Fibroblast of villous mesenchyme (primary cell): Measurements from ENCODE around the gene ZNF644. TPM values are rescaled to one million over a fixed set of nuclear protein-coding genes. Genes with fewer than 3 reads are reported as not detected.
A peak's percentile ranks its signal among the peaks of the same experiment; 100 is the strongest.

Source experiments
- DNase-seq: peaks from one replicate; pipeline ENCODE4 v3.0.0-alpha.2; 2010; ENCODE audit warnings: low read depth
- H3K4me3 ChIP-seq: 2 replicates; pipeline ENCODE4 v1.5.1; 2011; ENCODE audit warnings: low read depth, mild to moderate bottlenecking, low read length
- CTCF ChIP-seq: IDR thresholded peaks from 2 replicates; pipeline ENCODE4 v1.5.1; 2012; ENCODE audit warnings: low read depth, mild to moderate bottlenecking, low read length; ENCODE audit not compliant: insufficient read depth
- total RNA-seq: library from RNA; depleted of rRNA; stranded (reverse); fragments of >200 nt; gene quantifications from 2 replicates; pipeline ENCODE4 v1.2.3, GENCODE V29; 2012

ZNF644 gene
- total RNA-seq, 1 donor: 92.4 TPM

DNA sequence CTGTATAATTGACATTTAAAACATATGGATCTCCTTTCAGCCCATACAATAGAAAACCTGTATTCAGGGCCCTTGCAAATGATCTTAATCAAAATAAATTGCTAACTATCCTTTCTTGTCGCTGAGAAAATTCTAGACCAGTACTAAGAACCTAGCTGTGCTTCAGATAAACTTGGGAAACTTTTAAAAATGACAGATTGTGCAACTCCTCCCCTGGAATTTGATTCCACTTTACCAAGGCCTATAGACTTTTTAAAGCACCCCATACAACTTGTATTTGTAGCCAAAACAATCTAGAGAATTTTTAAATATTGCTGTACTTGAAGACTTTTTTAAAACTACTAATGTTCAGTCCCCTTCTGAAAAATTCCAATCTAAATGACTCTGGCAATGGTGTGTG lies 51.6 kb downstream of the ZNF644 start:
- no peak for DNase-seq
- no peak overlapping the region for H3K4me3 ChIP-seq
- TF ChIP-seq CTCF: no peak

- DNase-seq: no peak
- no peak for TF ChIP-seq CTCF
- H3K4me3 ChIP-seq: no peak overlapping the region
Observed at GRCh38 chr1:90969241-90969640, 52.6 kb downstream of the ZNF644 start.

GRCh38 chr1:90964444-90965035 lies 57.3 kb downstream of the ZNF644 start:
- DNase-seq: peak; percentile 22
- peak; percentile 41 for TF ChIP-seq CTCF

GRCh38 chr1:90963651-90964050 lies 58.2 kb downstream of the ZNF644 start:
- DNase-seq: no peak
- no peak overlapping the region for H3K4me3 ChIP-seq
- TF ChIP-seq CTCF: no peak

More at GRCh38 chr1:90964444-90965035, 57.3 kb downstream of the ZNF644 start:
- no peak overlapping the region for H3K4me3 ChIP-seq

- H3K4me3 ChIP-seq: no peak overlapping the region
- no peak for TF ChIP-seq CTCF
- no peak for DNase-seq
Observed at GRCh38 chr1:90963236-90963635, 58.6 kb downstream of the ZNF644 start.

DNA sequence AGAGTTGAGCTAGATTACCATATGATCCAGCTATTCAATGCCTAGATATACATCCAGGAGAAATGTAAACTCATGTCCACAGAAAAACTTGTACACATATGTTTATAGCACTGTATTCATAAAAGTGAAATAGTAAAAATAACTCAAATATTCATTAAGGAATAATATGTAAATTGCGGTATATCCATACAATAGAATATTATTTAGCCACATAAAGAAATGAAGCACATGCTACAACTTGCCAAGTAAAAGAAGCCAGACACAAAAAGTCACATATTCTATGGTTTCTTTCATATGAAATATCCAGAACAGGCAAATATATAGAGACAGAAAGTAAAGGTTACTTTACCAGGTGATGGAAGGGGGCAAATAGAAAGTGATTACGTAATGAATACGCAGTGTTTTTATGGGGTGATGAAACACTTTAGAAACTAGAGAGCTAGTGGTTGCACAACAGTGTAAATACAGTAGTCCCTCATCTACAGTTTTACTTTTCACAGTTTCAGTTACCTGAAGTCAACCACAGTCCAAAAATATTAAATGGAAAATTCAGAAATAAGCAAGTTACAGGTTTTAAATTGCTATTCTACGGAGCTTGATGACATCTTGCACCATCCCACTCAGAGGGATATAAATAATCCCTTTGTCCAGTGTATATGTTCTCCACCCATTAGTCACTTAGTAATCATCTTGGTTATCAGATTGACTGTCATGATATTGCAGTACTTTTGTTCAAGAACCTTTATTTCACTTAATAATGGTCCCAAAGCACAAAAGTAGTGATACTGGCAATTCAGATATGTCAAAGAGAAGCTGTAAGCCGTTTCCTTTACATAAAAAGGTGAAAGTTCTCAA lies 62.3 kb downstream of the ZNF644 start:
- no peak for TF ChIP-seq CTCF
- peak; percentile 79 for DNase-seq
- H3K4me3 ChIP-seq: no peak overlapping the region
